ENCODE measurements around the gene NEURL1.

The NEURL1 gene

DNA sequence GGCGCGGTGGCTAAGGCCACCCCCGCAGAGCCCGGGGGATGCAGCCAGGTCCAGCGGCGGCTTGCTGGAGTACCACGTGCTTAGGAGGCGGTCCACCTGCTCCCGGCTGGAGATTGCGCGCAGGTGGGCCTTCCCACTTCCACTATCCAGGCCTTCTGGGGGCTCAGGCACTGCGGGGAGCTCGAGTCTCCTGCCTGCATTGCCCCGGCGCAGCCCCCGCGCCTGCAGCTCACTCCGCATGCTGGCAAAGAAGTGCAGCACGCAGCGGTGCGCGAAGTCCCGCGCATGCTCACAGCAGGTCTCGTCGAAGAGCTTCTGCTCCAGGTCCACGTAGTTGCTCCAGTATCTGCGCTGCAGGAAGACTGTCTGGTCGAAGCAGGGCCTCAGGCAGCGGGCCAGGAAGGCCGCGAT, 20.2 kb upstream of the NEURL1 start:
- Histone ChIP-seq H3K27me3 (replicated peaks) (no peaks in the 10 kb centered on the region), H3K27ac (no peak overlapping the region), H3K36me3 (replicated peaks) (no peaks in the 10 kb centered on the region), H3K4me3 (ENCODE audit: low read depth, low read length) (no peak overlapping the region)
- in situ Hi-C loops (cut with HindIII; ENCODE audit: low pct_ligation_motif_present, low sequenced_read_pairs), result loop anchor here (10.0 kb wide), 1 partner anchor 58 kb away; no protein-coding TSS in a partner anchor
- DNase-seq, result no peak
- TF ChIP-seq, protein P1, sequence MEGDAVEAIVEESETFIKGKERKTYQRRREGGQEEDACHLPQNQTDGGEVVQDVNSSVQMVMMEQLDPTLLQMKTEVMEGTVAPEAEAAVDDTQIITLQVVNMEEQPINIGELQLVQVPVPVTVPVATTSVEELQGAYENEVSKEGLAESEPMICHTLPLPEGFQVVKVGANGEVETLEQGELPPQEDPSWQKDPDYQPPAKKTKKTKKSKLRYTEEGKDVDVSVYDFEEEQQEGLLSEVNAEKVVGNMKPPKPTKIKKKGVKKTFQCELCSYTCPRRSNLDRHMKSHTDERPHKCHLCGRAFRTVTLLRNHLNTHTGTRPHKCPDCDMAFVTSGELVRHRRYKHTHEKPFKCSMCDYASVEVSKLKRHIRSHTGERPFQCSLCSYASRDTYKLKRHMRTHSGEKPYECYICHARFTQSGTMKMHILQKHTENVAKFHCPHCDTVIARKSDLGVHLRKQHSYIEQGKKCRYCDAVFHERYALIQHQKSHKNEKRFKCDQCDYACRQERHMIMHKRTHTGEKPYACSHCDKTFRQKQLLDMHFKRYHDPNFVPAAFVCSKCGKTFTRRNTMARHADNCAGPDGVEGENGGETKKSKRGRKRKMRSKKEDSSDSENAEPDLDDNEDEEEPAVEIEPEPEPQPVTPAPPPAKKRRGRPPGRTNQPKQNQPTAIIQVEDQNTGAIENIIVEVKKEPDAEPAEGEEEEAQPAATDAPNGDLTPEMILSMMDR (IDR thresholded peaks at IDR 0.05; ENCODE audit: low read depth, low read length, missing control alignments), result no peak

DNA sequence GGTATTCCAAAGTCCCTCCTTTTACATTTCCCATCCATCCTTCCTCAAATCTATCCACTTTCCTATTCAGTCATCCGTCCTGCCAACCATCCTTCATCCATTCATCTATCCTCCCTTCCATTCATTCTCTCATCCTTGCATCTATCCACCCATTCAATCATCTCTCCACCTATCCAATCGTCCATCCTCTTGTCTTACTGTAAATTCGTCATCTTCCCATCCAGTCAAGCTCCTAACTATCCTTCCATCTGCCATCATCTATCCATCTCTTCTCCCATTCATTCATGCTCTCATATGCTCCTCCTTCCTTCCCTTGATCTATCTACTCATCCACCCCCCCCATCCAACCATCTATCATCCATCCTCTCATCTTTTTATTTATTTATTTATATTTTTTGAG, 19.4 kb upstream of the NEURL1 start:
- in situ Hi-C loops (cut with HindIII; ENCODE audit: low pct_ligation_motif_present, low sequenced_read_pairs), result loop anchor here (10.0 kb wide), 1 partner anchor 59 kb away; no protein-coding TSS in a partner anchor
- TF ChIP-seq, protein P1 (IDR thresholded peaks at IDR 0.05; ENCODE audit: low read depth, low read length, missing control alignments), result no peak
- Histone ChIP-seq H3K27me3 (replicated peaks) (no peaks in the 10 kb centered on the region), H3K27ac (no peak overlapping the region), H3K4me3 (ENCODE audit: low read depth, low read length) (no peak overlapping the region), H3K36me3 (replicated peaks) (no peaks in the 10 kb centered on the region)
- no peak for DNase-seq

DNA sequence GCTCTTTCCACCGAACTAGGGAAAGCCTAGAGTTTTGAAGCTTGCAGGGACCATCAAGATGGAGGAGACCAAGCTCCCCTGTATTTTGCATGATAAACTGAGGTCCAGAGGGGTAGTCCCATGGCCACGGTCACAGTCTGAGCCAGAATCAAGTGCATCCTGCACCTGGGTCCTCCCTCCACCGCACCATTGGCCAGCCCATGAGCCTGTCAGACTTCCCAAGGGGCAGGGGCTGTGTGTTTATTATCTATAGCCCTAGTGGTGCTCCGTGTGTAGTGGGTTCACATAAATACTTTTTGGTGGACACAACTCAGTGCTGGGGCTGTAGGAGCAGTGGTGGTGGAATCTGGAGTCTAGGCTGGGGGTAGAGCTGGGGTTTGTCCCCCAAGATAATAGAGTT, 18.1 kb upstream of the NEURL1 start:
- Histone ChIP-seq H3K36me3 (replicated peaks) (no peaks in the 10 kb centered on the region), H3K27me3 (replicated peaks) (no peaks in the 10 kb centered on the region), H3K4me3 (ENCODE audit: low read depth, low read length) (no peak overlapping the region), H3K27ac (no peak overlapping the region)
- TF ChIP-seq, protein P1 (IDR thresholded peaks at IDR 0.05; ENCODE audit: low read depth, low read length, missing control alignments), result no peak
- no peak for DNase-seq
- in situ Hi-C loops (cut with HindIII; ENCODE audit: low pct_ligation_motif_present, low sequenced_read_pairs), result loop anchor here (10.0 kb wide), 1 partner anchor 61 kb away; no protein-coding TSS in a partner anchor

DNA sequence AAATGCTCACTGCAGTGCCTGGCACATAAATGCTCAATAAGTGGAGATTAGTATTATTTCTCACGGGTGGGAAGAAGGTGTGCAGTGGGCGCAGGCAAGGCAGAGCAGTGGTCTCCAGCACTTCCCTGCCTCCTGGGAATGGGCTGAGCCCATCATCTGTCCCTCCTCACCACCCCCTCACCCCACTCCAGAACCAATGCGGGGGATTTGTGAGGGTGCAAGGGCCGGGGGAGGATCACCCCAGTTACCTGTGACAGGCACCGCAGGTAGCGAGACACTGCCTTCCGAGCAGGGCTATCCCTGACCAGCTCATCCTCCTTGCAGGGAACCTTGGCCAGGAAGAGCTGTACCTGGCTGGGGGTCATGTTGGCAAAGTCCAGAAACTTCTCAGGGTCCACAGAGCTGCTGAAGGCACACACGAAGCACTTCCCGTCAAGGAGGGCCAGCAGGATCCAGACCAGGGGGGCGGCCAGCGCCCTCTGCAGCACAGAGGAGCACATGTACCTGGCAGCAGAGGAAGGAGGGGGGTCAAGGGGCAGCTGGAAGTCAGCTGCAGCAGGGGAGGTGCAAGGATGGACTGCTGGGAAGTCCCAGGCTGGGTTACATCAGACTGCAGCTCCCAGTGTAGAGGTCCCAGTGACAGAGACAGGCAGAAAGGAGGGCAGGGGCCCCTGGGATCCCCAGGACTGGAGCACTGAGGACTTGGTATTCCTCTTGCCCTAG, 17.3 kb upstream of the NEURL1 start:
- no peaks in the 10 kb centered on the region for H3K27me3 ChIP-seq (replicated peaks)
- no peak overlapping the region for H3K4me3 ChIP-seq (ENCODE audit: low read depth, low read length)
- H3K27ac ChIP-seq, result no peak overlapping the region
- no peak for DNase-seq
- TF ChIP-seq, protein P1 (IDR thresholded peaks at IDR 0.05; ENCODE audit: low read depth, low read length, missing control alignments), result peak; percentile 45
- no peaks in the 10 kb centered on the region for H3K36me3 ChIP-seq (replicated peaks)
- in situ Hi-C loops (cut with HindIII; ENCODE audit: low pct_ligation_motif_present, low sequenced_read_pairs), result loop anchor here (10.0 kb wide), 1 partner anchor 61 kb away; no protein-coding TSS in a partner anchor

DNA sequence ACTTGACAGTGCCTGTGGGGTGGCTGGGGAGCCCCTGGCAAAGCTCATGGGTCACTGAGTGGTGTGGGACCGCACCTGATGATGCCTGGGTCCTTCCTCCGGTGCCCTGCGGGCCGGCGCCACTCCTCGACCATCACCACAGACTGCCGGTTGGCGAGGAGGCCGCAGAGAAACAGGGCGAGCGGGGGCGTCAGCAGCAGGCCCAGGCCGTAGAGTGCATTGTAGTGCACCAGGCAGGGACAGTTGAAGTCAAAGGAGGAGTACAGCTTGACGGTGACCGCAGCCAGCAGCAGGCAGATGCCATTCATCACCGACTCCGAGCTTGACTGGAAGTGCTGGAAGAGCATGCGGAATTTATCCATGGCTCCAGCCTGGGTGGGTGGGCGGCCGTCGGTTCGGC, 14.8 kb upstream of the NEURL1 start:
- no peak for DNase-seq
- in situ Hi-C loops (cut with HindIII; ENCODE audit: low pct_ligation_motif_present, low sequenced_read_pairs), result loop anchor here (10.0 kb wide), 1 partner anchor 64 kb away; no protein-coding TSS in a partner anchor
- Histone ChIP-seq H3K27me3 (replicated peaks) (no peaks in the 10 kb centered on the region), H3K4me3 (ENCODE audit: low read depth, low read length) (no peak overlapping the region), H3K36me3 (replicated peaks) (no peaks in the 10 kb centered on the region), H3K27ac (no peak overlapping the region)
- TF ChIP-seq, protein P1 (IDR thresholded peaks at IDR 0.05; ENCODE audit: low read depth, low read length, missing control alignments), result no peak
